Activated CD4-positive, alpha-beta T cell treated with anti-CD3 and anti-CD28 coated beads for 48 hours (primary cell): ENCODE results near the gene MAP3K8.
A peak's percentile ranks its signal among the peaks of the same experiment; 100 is the strongest.

Source experiments
- DNase-seq: peaks from one replicate; pipeline ENCODE4 v3.0.0-alpha.2; 2020

Gene MAP3K8

DNA sequence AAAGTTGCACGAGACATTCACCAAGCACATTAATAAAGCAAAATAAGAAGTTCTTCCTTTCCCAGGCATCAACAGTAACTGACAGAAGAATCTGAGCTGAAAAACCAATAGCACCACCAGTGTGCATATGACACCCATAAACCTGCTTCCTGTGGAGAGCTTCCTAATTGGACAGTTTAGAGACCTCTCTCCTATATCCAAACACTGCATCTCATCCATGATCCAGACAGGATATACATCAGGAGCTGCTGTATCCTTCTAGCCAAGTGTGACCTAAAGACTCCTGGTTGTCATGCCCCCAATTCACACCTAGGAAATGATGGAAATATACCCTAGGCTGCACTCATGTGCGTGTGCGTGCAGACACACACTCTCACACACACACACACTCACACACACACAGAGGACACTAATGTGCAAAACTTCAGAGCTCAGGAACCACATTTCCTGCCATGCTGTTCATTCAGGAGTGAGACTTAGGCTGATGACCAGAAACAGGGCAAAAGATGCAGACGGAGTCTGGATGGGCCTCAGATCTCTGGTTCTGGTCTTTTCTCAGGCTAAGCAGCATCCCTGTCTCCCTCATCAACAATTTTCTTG, 58.0 kb downstream of the MAP3K8 start:
- DNase-seq = no peak

DNA sequence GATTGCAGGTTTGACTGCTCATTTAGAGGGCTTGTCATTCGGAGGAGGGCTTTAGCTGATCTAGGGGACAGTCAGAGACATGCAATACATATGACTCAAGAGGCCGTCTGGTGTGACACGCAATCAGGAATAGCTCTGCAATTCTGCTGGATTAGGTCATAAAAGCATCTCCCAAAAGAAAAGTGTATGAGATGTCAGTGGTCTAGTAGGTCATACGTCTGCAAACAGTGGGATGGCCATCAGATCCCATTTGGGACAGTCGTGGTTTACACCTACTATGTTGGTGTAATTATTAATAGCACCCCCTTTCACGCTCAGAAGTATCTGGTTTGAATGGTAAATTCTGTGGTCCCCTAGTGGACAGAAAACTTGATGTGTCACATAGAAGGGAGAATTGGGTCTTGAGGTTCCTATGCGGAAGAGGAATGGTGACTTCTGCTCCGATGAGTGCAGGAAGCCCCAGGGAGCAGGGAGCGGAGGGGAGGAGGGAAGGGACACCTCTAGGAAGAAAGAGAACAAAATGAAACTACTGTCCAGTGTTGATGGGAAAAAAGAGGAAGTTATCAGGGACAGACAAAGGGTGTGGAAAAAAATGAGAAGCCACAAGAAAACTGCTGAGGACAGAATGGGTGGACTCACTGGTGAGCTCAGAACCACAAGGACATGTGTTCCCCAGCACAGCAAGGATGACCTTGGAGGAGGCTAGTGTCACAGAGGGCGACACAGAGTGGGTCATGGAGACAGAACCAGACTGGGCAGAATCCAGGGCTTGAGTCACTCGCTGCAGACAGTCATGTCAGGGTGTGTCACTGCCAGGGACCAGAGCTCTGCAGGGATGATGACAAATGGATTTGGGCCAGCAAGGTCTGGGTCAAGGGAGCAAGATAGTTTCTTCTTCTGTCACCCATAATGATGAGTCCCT, 59.9 kb downstream of the MAP3K8 start:
- no peak for DNase-seq

DNA sequence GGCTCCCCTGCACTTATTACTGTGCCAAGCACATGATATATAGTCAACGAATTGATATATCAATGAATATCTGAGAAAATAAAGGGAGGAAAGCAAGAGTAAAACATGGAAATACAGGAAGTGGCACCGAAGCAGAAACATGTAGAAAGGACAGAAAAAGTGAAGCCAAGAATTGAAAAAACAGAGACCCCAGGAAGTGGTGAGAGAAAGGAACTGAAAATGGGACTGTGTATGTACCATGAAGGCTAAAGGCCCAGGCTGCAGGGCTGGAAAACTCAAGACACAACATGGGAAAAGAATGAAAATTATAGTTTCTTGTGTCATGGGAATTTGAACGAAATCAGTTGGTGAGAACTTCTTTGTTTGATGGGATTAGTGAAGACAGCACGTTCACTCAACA, 60.6 kb downstream of the MAP3K8 start:
- DNase-seq = no peak

GRCh38 chr10:30495687-30496086, 61.7 kb downstream of the MAP3K8 start:
- DNase-seq = no peak

- no peak for DNase-seq
Observed at GRCh38 chr10:30499816-30500215, 65.8 kb downstream of the MAP3K8 start.

- no peak for DNase-seq
Observed at GRCh38 chr10:30500534-30500933, 66.5 kb downstream of the MAP3K8 start.

DNA sequence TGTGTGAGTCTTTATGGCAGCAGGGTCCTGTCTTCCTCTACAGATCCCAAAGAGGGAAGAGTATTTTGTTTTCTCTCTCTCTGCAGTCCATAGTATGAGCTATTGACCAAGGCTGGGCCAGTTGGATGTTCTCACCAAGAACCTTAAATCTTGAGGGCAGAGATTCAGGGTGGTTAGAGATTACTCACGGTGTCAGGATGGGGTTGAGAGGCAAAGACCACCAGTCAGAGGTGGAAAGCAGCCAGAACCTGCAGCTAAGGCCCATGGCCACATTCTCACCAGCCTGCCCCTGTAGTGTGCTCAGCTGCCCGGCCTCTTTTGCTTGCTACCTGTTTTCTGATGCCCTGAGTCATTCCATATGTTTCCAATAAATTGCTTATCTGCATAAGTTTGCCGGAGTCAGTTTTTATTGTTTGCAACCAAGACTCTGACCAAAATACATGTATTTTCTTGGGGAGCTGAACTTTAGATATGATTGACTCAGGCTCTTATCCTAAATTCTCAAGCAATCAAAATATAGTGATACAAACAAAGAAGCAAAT, 67.0 kb downstream of the MAP3K8 start:
- no peak for DNase-seq

DNA sequence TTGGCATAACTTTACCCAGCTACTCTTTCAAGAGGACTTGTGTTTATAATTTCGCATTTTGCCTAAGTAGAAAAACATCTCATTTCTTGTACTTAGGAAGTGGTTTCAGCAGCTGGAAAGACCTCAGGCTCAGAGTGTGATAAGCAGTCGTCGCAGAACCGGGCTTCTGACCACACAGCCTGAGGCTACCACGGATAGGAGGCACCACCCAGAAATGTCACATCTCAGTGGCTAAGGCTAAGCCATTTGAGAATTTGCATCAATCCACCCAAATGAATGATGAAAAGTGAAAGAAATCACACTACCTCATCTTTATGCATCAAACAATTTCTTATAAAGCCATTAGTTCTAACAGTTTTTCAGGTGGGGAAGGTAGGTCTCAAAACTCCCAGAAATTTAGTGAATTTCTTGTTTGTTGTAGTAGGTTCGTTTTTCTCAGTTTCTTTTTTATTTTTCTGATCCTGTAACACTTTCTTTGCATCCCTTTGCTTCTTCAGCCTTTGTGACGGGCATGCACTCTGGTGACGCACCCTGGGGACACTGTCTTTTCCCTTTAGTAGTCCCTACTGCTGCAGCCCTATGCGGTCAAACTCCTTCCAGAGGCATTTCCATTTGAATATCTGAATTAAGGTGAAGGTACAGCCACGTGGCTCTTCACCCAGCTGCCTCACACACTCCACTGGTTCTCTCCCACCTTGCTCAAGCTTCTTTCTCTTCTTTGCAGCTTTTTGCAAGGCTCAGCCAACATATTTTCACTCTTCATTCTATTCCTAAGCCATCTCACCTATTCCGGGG, 68.5 kb downstream of the MAP3K8 start:
- DNase-seq = peak; percentile 25

DNA sequence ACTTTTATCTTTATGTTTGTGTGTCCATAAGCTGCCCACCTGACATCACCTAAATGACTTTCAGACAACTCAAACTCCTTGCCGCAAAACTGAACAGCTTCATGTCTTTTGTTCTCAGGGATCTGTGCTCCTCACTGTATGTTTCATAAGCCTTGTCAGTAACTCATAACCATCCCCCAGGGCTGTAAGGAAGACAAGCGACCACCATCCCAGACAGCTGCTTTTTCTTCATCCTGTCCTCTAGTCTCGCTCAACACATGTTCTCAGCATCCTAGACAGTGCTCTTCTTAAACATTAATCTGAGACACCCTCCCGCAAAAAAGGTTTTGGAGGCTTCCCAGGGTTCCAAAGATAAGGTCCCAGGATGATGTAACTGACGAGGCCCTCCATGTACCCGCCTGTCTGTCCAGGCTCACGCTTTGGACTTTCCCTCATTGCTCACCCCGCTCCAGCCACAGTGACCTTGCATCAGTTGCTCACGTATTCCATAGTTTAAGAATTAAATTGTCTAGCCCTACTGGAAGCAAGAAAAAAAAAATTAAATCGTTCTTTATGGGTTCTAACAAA, 69.8 kb downstream of the MAP3K8 start:
- DNase-seq = no peak

GRCh38 chr10:30505543-30506298, 71.7 kb downstream of the MAP3K8 start:
- no peak for DNase-seq

- no peak for DNase-seq
Observed at GRCh38 chr10:30509508-30509907, 75.5 kb downstream of the MAP3K8 start.

GRCh38 chr10:30510184-30510931, 76.4 kb downstream of the MAP3K8 start:
- peak; percentile 60 for DNase-seq

DNA sequence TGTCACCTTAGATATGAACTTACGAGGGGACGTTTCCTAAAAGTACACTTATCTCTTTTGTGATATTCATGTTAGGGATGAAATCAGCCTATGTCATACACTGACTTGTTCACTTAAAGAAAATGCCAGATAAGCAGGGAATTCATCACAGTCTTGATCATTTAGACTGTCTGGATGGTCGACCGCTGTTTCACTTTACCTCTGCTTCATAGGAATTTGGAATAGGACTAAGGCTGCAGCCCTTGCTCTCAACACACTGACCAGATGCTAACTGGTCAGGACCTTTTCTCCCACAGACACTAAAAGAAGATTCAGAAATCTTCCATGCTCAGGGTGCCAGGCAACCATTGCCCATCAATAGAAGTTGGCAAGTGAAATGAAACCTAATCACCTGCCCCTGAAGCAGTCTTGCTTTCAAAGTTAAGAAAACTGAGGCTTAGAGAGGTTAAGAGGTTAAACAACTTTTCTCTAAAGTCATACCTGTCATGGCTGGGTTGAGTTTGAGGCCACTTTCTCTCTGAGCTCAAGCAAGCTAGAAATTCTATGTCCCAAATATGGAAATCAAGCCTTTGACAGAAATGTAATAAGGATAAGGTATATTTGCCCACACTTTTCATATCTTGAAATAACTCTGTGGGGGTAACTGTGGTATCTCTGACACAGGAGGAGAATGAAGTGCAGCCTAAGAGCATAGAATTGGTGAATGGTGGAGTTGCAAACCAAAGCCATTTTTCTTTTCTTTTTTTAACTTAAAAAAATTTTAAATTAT, 77.1 kb downstream of the MAP3K8 start:
- no peak for DNase-seq
